ENCODE measurements around the gene TPP2.

The TPP2 gene

DNA sequence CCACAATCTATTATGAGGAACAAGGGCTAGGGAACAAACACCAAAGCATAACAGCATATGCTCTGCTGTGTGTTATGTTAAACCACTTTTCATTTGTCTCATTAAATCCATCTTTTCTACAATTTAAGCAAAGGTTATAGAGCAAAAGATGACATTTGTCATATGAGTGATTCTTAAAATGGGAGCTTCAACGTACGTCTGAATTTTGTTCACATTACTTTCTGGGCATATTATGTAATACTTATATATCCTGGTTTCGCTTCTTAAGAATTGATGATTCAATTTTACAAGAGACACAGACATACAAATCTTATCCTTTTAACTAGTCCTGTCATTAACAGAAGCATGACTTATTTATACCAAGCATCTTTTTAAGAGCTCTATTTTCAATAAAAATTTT, 3.3 kb upstream of the TPP2 start:
- H3F3A ChIP-seq (ENCODE audit: insufficient read depth, low read length): peaks cover 52% of the 10 kb centered on the region
- H4K20me1 ChIP-seq (ENCODE audit: insufficient read depth, low read length): peaks cover 7% of the 10 kb centered on the region
- H2AFZ ChIP-seq (ENCODE audit: low read length): no peak overlapping the region
- H3K4me3 ChIP-seq (ENCODE audit: low read length): no peak overlapping the region
- peaks cover 48% of the 10 kb centered on the region for H3K79me2 ChIP-seq (ENCODE audit: low read length)
- H3K4me2 ChIP-seq (ENCODE audit: low read depth, low read length): peak overlapping the region; percentile 82; the same call in 1 of the 2 replicates
- H3K9ac ChIP-seq (ENCODE audit: low read length): no peak overlapping the region
- TF ChIP-seq EZH2phosphoT487 (IDR thresholded peaks at IDR 0.05; ENCODE audit: low read length) (no peak), EZH2 (optimal IDR thresholded peaks at IDR 0.05; ENCODE audit: low read depth, low read length) (no peak)
- TF ChIP-seq, protein P1, sequence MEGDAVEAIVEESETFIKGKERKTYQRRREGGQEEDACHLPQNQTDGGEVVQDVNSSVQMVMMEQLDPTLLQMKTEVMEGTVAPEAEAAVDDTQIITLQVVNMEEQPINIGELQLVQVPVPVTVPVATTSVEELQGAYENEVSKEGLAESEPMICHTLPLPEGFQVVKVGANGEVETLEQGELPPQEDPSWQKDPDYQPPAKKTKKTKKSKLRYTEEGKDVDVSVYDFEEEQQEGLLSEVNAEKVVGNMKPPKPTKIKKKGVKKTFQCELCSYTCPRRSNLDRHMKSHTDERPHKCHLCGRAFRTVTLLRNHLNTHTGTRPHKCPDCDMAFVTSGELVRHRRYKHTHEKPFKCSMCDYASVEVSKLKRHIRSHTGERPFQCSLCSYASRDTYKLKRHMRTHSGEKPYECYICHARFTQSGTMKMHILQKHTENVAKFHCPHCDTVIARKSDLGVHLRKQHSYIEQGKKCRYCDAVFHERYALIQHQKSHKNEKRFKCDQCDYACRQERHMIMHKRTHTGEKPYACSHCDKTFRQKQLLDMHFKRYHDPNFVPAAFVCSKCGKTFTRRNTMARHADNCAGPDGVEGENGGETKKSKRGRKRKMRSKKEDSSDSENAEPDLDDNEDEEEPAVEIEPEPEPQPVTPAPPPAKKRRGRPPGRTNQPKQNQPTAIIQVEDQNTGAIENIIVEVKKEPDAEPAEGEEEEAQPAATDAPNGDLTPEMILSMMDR (IDR thresholded peaks at IDR 0.05; ENCODE audit: low read length): no peak
- no peaks in the 10 kb centered on the region; the same call in 1 of the 2 replicates for H3K9me3 ChIP-seq (replicated peaks; ENCODE audit: insufficient read depth, low read length)
- no peaks in the 10 kb centered on the region for H3K27me3 ChIP-seq (replicated peaks; ENCODE audit: insufficient read depth, low read length)
- DNase-seq: no peak
- no peaks in the 10 kb centered on the region for H3K9me2 ChIP-seq (replicated peaks; ENCODE audit: insufficient read depth, low read length)
- H3K4me1 ChIP-seq (ENCODE audit: low read length): peaks cover 33% of the 10 kb centered on the region
- peak overlapping the region; percentile 94; the same call in 1 of the 2 replicates for H3K27ac ChIP-seq (ENCODE audit: low read length)
- H3K36me3 ChIP-seq (replicated peaks; ENCODE audit: insufficient read depth, low read length): 0 out of 2 replicates have a peak, but pooled peaks cover 2% of the 10 kb centered on the region

DNA sequence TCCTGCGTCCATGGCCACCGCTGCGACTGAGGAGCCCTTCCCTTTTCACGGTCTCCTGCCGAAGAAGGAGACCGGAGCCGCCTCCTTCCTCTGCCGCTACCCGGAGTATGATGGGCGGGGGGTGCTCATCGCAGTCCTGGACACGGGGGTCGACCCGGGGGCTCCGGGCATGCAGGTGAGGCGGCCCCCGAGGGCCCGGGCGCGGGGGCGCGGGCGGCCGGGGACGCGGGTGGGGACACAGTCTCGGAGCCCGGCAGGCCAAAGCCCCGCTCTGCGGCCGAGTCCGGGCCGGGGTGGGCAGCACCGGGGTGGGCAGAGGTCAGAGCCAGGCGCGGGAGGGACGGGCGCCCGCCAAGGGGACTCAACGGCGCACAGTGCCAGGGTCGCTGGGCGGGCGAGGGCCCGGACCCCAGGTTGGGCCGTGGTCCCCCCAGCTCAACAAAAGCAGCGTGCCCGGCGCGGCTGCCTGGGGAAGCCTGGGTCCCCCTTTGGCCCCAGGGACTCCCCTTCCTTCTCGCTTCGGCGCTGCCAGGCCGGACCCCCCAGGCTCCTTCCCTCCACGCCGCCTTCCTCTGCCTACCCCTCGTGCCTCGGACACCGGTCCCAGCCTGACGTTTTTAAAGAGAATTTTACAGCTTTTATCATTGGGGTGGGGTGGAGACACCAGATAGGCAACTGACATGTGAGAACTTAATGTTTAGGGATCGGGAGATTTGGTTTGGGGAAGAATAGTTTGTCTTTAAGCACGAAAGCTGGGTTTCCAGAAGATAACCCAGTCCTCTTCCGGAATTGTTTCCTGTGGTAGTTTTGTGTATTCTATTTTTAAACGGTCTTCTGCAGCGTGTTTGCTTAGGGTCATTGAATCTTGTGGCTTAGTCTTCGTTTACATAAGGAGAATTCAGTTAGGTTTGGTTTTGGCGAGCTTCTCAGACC, 509 bp downstream of the TPP2 start:
- Histone ChIP-seq H2AFZ (ENCODE audit: low read length) (no peak overlapping the region), H3K27ac (ENCODE audit: low read length) (peak overlapping the region; percentile 99), H3F3A (ENCODE audit: insufficient read depth, low read length) (peaks cover 42% of the 10 kb centered on the region), H3K4me1 (ENCODE audit: low read length) (peaks cover 40% of the 10 kb centered on the region), H3K4me2 (ENCODE audit: low read depth, low read length) (peak overlapping the region; percentile 74; the same call in 1 of the 2 replicates), H3K27me3 (replicated peaks; ENCODE audit: insufficient read depth, low read length) (no peaks in the 10 kb centered on the region), H3K9ac (ENCODE audit: low read length) (peak overlapping the region; percentile 99), H4K20me1 (ENCODE audit: insufficient read depth, low read length) (peaks cover 45% of the 10 kb centered on the region), H3K9me3 (replicated peaks; ENCODE audit: insufficient read depth, low read length) (no peaks in the 10 kb centered on the region; the same call in 1 of the 2 replicates), H3K36me3 (replicated peaks; ENCODE audit: insufficient read depth, low read length) (peaks cover 2% of the 10 kb centered on the region; the same call in 1 of the 2 replicates), H3K4me3 (ENCODE audit: low read length) (peak overlapping the region; percentile 87), H3K9me2 (replicated peaks; ENCODE audit: insufficient read depth, low read length) (no peaks in the 10 kb centered on the region), H3K79me2 (ENCODE audit: low read length) (peaks cover 87% of the 10 kb centered on the region)
- DNase-seq: peak; percentile 57
- TF ChIP-seq EZH2 (optimal IDR thresholded peaks at IDR 0.05; ENCODE audit: low read depth, low read length): no peak
- TF ChIP-seq, protein P1 (IDR thresholded peaks at IDR 0.05; ENCODE audit: low read length): no peak
- TF ChIP-seq EZH2phosphoT487 (IDR thresholded peaks at IDR 0.05; ENCODE audit: low read length): no peak

DNA sequence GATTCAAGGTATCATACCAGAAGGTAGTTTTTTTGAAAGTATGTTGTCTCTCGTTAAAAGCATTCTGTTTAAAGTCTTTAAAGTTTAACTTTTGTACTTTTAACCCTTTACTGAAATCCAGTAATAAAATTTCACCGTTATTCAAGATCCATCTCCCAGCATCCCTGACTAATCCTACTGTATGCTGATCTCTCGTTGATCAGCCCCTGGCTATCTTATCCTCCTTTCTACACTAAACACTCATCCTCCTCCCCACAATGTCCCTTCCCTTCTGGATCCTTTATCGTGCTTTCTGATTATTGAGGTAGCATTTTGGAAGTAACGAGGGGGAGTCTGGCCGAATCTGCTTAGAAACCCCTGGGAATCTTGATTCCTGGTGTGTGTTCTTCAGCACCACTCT, 1.3 kb downstream of the TPP2 start:
- Histone ChIP-seq H3K9me2 (replicated peaks; ENCODE audit: insufficient read depth, low read length) (no peaks in the 10 kb centered on the region), H3K36me3 (replicated peaks; ENCODE audit: insufficient read depth, low read length) (peaks cover 2% of the 10 kb centered on the region; the same call in 1 of the 2 replicates), H3K9ac (ENCODE audit: low read length) (peak overlapping the region; percentile 99), H3K9me3 (replicated peaks; ENCODE audit: insufficient read depth, low read length) (no peaks in the 10 kb centered on the region; the same call in 1 of the 2 replicates), H3K27me3 (replicated peaks; ENCODE audit: insufficient read depth, low read length) (no peaks in the 10 kb centered on the region), H3K4me1 (ENCODE audit: low read length) (peaks cover 44% of the 10 kb centered on the region), H3K4me2 (ENCODE audit: low read depth, low read length) (peak overlapping the region; percentile 74), H3F3A (ENCODE audit: insufficient read depth, low read length) (peaks cover 35% of the 10 kb centered on the region), H3K27ac (ENCODE audit: low read length) (peak overlapping the region; percentile 99; the same call in 1 of the 2 replicates), H3K4me3 (ENCODE audit: low read length) (peak overlapping the region; percentile 87), H2AFZ (ENCODE audit: low read length) (no peak overlapping the region), H4K20me1 (ENCODE audit: insufficient read depth, low read length) (peaks cover 53% of the 10 kb centered on the region), H3K79me2 (ENCODE audit: low read length) (peaks cover 93% of the 10 kb centered on the region)
- TF ChIP-seq EZH2phosphoT487 (IDR thresholded peaks at IDR 0.05; ENCODE audit: low read length) (no peak), EZH2 (optimal IDR thresholded peaks at IDR 0.05; ENCODE audit: low read depth, low read length) (no peak)
- TF ChIP-seq, protein P1 (IDR thresholded peaks at IDR 0.05; ENCODE audit: low read length): no peak
- no peak for DNase-seq
